A549 (cell line): ENCODE results near the gene SOX15. TPM values are rescaled to one million over a fixed set of nuclear protein-coding genes. Genes with fewer than 3 reads are reported as not detected.

Source experiments
- ATAC-seq, 2 experiments: fragments of 200-7000 bp in 1 of 2; fragments of >200 bp in 1 of 2; cut with Nextera tagmentation in 1 of 2; cut with Tn5 transposase in 1 of 2; 3 replicates each; pipeline versions ENCODE4 v1.8.0 to v1.9.1; 2018 to 2020; ENCODE audit warnings: mild to moderate bottlenecking in 1 of 2, moderate library complexity in 1 of 2
- CTCF ChIA-PET: fragments of 300-600 bp; sonication (Branson Sonifier 250); formaldehyde crosslinking; extraction: SDS; loops from one replicate; lab custom pipeline; 2021; ENCODE audit warnings: antibody characterized with exemption, inconsistent platforms; lab: Yijun Ruan, JAX
- POLR2A ChIA-PET: fragments of 350-600 bp; formaldehyde crosslinking; extraction: SDS; loops from one replicate; lab custom pipeline; 2021; ENCODE audit warnings: antibody characterized with exemption, inconsistent platforms; lab: Yijun Ruan, JAX
- DNase-seq, 2 experiments: peaks; one replicate each; pipeline versions ENCODE4 v3.0.0 to v3.0.0-alpha.2; 2011 to 2016; ENCODE audit warnings: low read depth in 1 of 2, low spot score in 1 of 2
- FAIRE-seq: peaks from 2 replicates; lab custom pipeline; 2011; peaks lifted over from hg19 to GRCh38; lab: Jason Lieb, UNC
- H3K27ac ChIP-seq, 2 experiments: fragments of >200 bp; sonication (Bioruptor Twin); formaldehyde crosslinking; 3 replicates each; pipeline ENCODE4 v1.5.1; 2016 to 2017
- H3K4me1 ChIP-seq: fragments of >200 bp; sonication (Bioruptor Twin); formaldehyde crosslinking; 3 replicates; pipeline ENCODE4 v1.6.1; 2016
- H3K4me2 ChIP-seq: fragments of >200 bp; sonication (Bioruptor Twin); formaldehyde crosslinking; 3 replicates; pipeline ENCODE4 v1.6.1; 2016
- H3K4me3 ChIP-seq: fragments of >200 bp; sonication (Bioruptor Twin); formaldehyde crosslinking; 3 replicates; pipeline ENCODE4 v1.5.1; 2016
- H3K9me3 ChIP-seq: fragments of >200 bp; sonication (Bioruptor Twin); formaldehyde crosslinking; 3 replicates; pipeline ENCODE4 v1.6.1; 2016
- BHLHE40 ChIP-seq: IDR thresholded peaks from 2 replicates; pipeline ENCODE4 v1.6.1; 2012; ENCODE audit warnings: low read depth, low read length, inconsistent platforms
- CBX2 ChIP-seq: fragments of 200-600 bp; sonication (generic); IDR thresholded peaks from 2 replicates; pipeline ENCODE4 v1.6.1; 2016; ENCODE audit warnings: low read depth, mild to moderate bottlenecking, borderline replicate concordance
- FOXS1 ChIP-seq: fragments of 250-450 bp; sonication (Bioruptor Pico); IDR thresholded peaks from 2 replicates; pipeline ENCODE4 v1.5.0; 2020; ENCODE audit warnings: mild to moderate bottlenecking, moderate library complexity
- HOXA7 ChIP-seq: fragments of 250-450 bp; sonication (Bioruptor Pico); IDR thresholded peaks from 2 replicates; pipeline ENCODE4 v1.5.0; 2020; ENCODE audit warnings: mild to moderate bottlenecking, moderate library complexity
- KDM5A ChIP-seq: fragments of 200-600 bp; sonication (generic); IDR thresholded peaks from 2 replicates; pipeline ENCODE4 v1.6.1; 2016; ENCODE audit warnings: antibody characterized with exemption, mild to moderate bottlenecking
- NR3C1 ChIP-seq: fragments of >200 bp; sonication (Bioruptor Twin); formaldehyde crosslinking; IDR thresholded peaks from 3 replicates; pipeline ENCODE4 v1.6.1; 2017
- PHF8 ChIP-seq: fragments of 200-600 bp; sonication (generic); IDR thresholded peaks from 2 replicates; pipeline ENCODE4 v1.6.1; 2016; ENCODE audit warnings: low read depth, mild to moderate bottlenecking, antibody characterized with exemption, moderate library complexity, borderline replicate concordance
- POLR2A ChIP-seq: IDR thresholded peaks from 2 replicates; pipeline ENCODE4 v1.6.1; 2012; ENCODE audit warnings: mild to moderate bottlenecking, low read length
- POLR2AphosphoS2 ChIP-seq: conservative IDR thresholded peaks from 2 replicates; pipeline ENCODE4 v1.6.1; 2012; ENCODE audit warnings: low read length, improper control_type of control experiment, inconsistent platforms
- RARB ChIP-seq: fragments of 250-450 bp; sonication (Bioruptor Pico); IDR thresholded peaks from 2 replicates; pipeline ENCODE4 v1.8.0; 2021; ENCODE audit warnings: mild to moderate bottlenecking, moderate library complexity
- SREBF2 ChIP-seq: fragments of 450-650 bp; IDR thresholded peaks from 2 replicates; pipeline ENCODE4 v1.6.1; 2014; ENCODE audit warnings: mild to moderate bottlenecking, moderate library complexity
- TFCP2L1 ChIP-seq: fragments of 250-450 bp; sonication (Bioruptor Pico); IDR thresholded peaks from 2 replicates; pipeline ENCODE4 v1.5.0; 2021; ENCODE audit warnings: mild to moderate bottlenecking
- TP53 ChIP-seq: fragments of 250-450 bp; sonication (Bioruptor Pico); IDR thresholded peaks from 2 replicates; pipeline ENCODE4 v1.5.0; 2021; ENCODE audit warnings: mild to moderate bottlenecking, moderate library complexity
- WGBS: methylation state at CpG from one replicate; pipeline ENCODE4 v1.1.6; 2017; ENCODE audit errors: missing lambda C conversion rate; 5-methylcytosine and 5-hydroxymethylcytosine counted together
- polyA plus RNA-seq, 4 experiments: library from polyadenylated mRNA; depleted of rRNA in 3 of 4; stranded (reverse); fragments of >200 nt; fragmentation: RNase III in 1 of 4; extraction: RNeasy Plus Mini Kit Qiagen cat#74134 plus additional on column Dnase treatment in 1 of 4; gene quantifications; 2 replicates in 3 of 4; 3 replicates in 1 of 4; pipeline ENCODE4 v1.2.3, GENCODE V29; 2011 to 2017
- TF ChIP-seq, protein P1 (sequence below): fragments of >200 bp; sonication (Bioruptor Twin); formaldehyde crosslinking; IDR thresholded peaks from 2 replicates; pipeline ENCODE4 v1.6.1; 2016
- TF ChIP-seq, protein P2 (sequence below): fragments of 250-450 bp; sonication (Bioruptor Pico); IDR thresholded peaks from 2 replicates; pipeline ENCODE4 v1.5.0; 2020; ENCODE audit warnings: low read depth, mild to moderate bottlenecking, moderate library complexity
- TF ChIP-seq, protein P3 (sequence below): fragments of >200 bp; sonication (Bioruptor Twin); formaldehyde crosslinking; IDR thresholded peaks from 3 replicates; pipeline ENCODE4 v1.6.1; 2016
- TF ChIP-seq, protein P4 (sequence below): IDR thresholded peaks from 2 replicates; pipeline ENCODE4 v1.6.1; 2012
- TF ChIP-seq, protein P5 (sequence below): IDR thresholded peaks from 2 replicates; pipeline ENCODE4 v1.6.1; 2012

SOX15 gene
- polyA plus RNA-seq, 2 of the 4 experiments (the other 2 are of a cell fraction), result 0.05 to 0.19 TPM

DNA sequence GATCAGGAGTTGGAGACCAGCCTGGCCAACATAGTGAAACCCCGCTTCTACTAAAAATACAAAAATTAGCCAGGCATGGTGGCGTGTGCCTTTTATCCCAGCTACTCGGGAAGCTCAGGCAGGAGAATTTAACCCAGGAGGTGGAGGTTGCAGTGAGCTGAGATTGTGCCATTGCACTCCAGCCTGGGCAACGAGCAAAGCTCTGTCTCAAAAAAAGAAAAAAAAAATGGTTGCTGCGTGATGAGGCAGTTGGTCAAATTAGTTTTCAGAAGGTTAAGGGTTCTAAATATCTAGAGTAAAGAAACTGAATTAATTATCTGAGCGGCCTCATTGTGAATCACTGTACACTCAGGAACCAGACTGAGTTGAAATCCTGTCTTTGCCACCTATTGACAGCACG, 13.9 kb downstream of the SOX15 start:
- 87% methylated on average over 7 of the region's 7 CpGs for WGBS
- Histone ChIP-seq H3K4me3 (peak overlapping the region; percentile 96; the same call in 2 of the 3 replicates), H3K4me1 (peaks cover 71% of the 10 kb centered on the region), H3K27ac (peak overlapping the region in 1 of 2 experiments; percentile 6; a peak in 2 of 6 replicates), H3K4me2 (peak overlapping the region; percentile 90), H3K9me3 (no peaks in the 10 kb centered on the region)
- ATAC-seq (no peak), FAIRE-seq (no peak), DNase-seq (no peak)
- TF ChIP-seq CBX2 (no peak), PHF8 (no peak), TP53 (CRISPR knock-in tag) (peak; percentile 12; the same call in 1 of the 2 replicates), POLR2A (no peak), BHLHE40 (no peak), NR3C1 (no peak), HOXA7 (CRISPR knock-in tag) (peak; percentile 47; the same call in 1 of the 2 replicates), FOXS1 (CRISPR knock-in tag) (no peak), TFCP2L1 (peak; percentile 26; the same call in 1 of the 2 replicates)
- TF ChIP-seq, protein P1, sequence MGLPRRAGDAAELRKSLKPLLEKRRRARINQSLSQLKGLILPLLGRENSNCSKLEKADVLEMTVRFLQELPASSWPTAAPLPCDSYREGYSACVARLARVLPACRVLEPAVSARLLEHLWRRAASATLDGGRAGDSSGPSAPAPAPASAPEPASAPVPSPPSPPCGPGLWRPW, result no peak
- TF ChIP-seq, protein P2, sequence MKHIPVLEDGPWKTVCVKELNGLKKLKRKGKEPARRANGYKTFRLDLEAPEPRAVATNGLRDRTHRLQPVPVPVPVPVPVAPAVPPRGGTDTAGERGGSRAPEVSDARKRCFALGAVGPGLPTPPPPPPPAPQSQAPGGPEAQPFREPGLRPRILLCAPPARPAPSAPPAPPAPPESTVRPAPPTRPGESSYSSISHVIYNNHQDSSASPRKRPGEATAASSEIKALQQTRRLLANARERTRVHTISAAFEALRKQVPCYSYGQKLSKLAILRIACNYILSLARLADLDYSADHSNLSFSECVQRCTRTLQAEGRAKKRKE (CRISPR knock-in tag), result 0 out of 2 replicates have a peak, but pooled peaks have one; percentile 50
- CTCF ChIA-PET, result interaction anchor here (1.2 to 6.3 kb wide), 8 partner anchors 10 to 139 kb away, joined by 3 to 38 read pairs (median 8); partner anchors contain the start of genes FXR2, SENP3, SOX15 and TP53
- POLR2A ChIA-PET, result interaction anchor here (0.9 to 1.4 kb wide), 3 partner anchors 39 to 112 kb away, joined by 3 to 4 read pairs (median 3); partner anchors contain the start of genes FXR2 and TP53

DNA sequence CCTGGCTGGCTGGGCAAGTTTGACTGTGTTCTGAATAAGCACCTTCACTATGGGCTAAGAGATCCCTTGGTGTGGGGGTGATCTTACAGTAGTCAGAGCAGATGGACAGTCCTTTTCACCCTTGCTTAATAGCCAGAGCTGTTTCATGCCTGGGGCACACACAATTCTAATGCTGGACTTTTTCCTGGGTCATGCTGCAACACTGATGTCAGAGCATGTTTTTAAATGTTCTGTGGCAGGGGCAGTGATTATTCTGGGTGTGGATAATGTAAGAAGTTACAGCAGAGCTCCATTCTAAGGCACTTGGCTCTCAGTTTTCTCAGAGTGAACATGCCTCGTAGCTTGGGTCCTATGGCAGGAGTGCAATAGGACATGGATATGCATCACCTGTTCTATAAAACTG, 14.4 kb downstream of the SOX15 start:
- CTCF ChIA-PET, result interaction anchor here (0.5 to 6.3 kb wide), 11 partner anchors 8 to 191 kb away, joined by 3 to 38 read pairs (median 8); partner anchors contain the start of genes FXR2, MPDU1, SENP3 and SOX15

DNA sequence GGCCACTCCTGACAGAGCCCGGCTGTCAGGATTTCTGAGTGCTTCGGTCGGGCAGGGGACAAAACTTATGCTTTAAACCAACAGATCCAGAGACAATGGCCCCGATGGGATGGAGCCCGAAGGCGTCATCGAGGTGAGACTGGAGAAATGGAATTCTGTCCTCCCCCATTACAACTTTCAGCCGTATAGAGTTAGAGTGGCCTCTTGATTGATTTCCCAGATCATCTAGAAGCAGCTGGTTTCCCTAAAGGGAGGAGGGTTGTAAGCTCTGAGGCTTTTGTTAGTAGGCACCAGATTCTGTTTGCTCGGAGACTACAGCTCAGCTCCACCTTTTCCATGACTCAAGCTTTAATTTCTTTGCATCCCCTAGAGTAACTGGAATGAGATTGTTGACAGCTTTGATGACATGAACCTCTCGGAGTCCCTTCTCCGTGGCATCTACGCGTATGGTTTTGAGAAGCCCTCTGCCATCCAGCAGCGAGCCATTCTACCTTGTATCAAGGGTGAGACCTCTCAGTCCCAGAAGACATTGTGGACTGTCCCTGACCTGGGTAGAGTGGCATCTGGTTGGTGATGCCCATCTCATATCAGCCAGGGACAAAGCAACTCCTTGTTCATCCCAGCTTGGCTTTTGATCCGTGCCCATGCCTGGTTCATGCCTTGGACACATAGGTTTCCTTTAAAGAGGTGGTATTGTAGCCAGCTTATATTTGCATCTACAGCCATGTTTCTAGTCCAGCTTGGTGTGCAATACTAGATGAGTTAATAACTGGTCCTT, 15.5 kb downstream of the SOX15 start:
- no peaks in the 10 kb centered on the region for H3K9me3 ChIP-seq
- DNase-seq, result no peak
- CTCF ChIA-PET, result interaction anchor here (1.0 to 4.6 kb wide), 8 partner anchors 9 to 529 kb away, joined by 3 to 30 read pairs (median 8); partner anchors contain the start of genes FXR2, MPDU1, SENP3 and SOX15
- WGBS, result 21% methylated on average over 15 of the region's 15 CpGs
- peak overlapping the region; percentile 96 to 97 for H3K27ac ChIP-seq
- no peak for FAIRE-seq
- ATAC-seq, result no peak
- peak overlapping the region; percentile 96 for H3K4me3 ChIP-seq
- TF ChIP-seq TP53 (CRISPR knock-in tag) (0 out of 2 replicates have a peak, but pooled peaks have one; percentile 9), RARB (CRISPR knock-in tag) (0 out of 2 replicates have a peak, but pooled peaks have one; percentile 7), SREBF2 (no peak), KDM5A (no peak)
- TF ChIP-seq, protein P1, result no peak
- TF ChIP-seq, protein P3, sequence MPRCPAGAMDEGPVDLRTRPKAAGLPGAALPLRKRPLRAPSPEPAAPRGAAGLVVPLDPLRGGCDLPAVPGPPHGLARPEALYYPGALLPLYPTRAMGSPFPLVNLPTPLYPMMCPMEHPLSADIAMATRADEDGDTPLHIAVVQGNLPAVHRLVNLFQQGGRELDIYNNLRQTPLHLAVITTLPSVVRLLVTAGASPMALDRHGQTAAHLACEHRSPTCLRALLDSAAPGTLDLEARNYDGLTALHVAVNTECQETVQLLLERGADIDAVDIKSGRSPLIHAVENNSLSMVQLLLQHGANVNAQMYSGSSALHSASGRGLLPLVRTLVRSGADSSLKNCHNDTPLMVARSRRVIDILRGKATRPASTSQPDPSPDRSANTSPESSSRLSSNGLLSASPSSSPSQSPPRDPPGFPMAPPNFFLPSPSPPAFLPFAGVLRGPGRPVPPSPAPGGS, result no peak
- TF ChIP-seq, protein P4, sequence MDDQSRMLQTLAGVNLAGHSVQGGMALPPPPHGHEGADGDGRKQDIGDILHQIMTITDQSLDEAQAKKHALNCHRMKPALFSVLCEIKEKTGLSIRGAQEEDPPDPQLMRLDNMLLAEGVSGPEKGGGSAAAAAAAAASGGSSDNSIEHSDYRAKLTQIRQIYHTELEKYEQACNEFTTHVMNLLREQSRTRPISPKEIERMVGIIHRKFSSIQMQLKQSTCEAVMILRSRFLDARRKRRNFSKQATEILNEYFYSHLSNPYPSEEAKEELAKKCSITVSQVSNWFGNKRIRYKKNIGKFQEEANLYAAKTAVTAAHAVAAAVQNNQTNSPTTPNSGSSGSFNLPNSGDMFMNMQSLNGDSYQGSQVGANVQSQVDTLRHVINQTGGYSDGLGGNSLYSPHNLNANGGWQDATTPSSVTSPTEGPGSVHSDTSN, result peak; percentile 22
- H3K4me1 ChIP-seq, result peaks cover 56% of the 10 kb centered on the region
- H3K4me2 ChIP-seq, result peak overlapping the region; percentile 90
- POLR2A ChIA-PET, result interaction anchor here (0.9 to 5.0 kb wide), 7 partner anchors 9 to 113 kb away, joined by 3 to 34 read pairs (median 6); partner anchors contain the start of genes MPDU1, POLR2A, SAT2 and SOX15

More for the DNA sequence above, 14.4 kb downstream of the SOX15 start:
- peak overlapping the region; percentile 90 for H3K4me2 ChIP-seq
- POLR2A ChIA-PET, result interaction anchor here (0.9 to 5.0 kb wide), 4 partner anchors 8 to 112 kb away, joined by 3 to 34 read pairs (median 8); partner anchors contain the start of genes FXR2, MPDU1, SOX15 and TP53
- ATAC-seq (no peak), FAIRE-seq (no peak), DNase-seq (no peak)
- H3K4me1 ChIP-seq, result peaks cover 67% of the 10 kb centered on the region
- H3K4me3 ChIP-seq, result peak overlapping the region; percentile 96
- peak; percentile 63; the same call in 1 of the 2 replicates for TF ChIP-seq POLR2AphosphoS2
- TF ChIP-seq, protein P5, sequence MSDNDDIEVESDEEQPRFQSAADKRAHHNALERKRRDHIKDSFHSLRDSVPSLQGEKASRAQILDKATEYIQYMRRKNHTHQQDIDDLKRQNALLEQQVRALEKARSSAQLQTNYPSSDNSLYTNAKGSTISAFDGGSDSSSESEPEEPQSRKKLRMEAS, result no peak
- peak overlapping the region in 1 of 2 experiments; percentile 6; a peak in 3 of 6 replicates for H3K27ac ChIP-seq
- H3K9me3 ChIP-seq, result no peaks in the 10 kb centered on the region
- WGBS, result 100% methylated on average over 1 of the region's 1 CpG
